A549 treated with Mapracorat at 1 μM for 4 hours (cell line): ENCODE measurements around the gene OGFOD3. TPM values are rescaled to one million over a fixed set of nuclear protein-coding genes. Genes with fewer than 3 reads are reported as not detected.

Experiments
- total RNA-seq: library from RNA; stranded (reverse); fragments of 200-300 nt; extraction: Qiagen RNA extraction; gene quantifications from 5 replicates; pipeline ENCODE4 v1.2.3, GENCODE V29; 2022

OGFOD3 gene, protein sequence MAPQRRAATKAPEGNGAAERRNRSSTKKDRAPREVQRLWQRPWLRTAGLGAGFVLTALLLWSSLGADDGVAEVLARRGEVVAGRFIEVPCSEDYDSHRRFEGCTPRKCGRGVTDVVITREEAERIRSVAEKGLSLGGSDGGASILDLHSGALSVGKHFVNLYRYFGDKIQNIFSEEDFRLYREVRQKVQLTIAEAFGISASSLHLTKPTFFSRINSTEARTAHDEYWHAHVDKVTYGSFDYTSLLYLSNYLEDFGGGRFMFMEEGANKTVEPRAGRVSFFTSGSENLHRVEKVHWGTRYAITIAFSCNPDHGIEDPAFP
- 17.0 to 26.6 TPM (median 23.8 TPM) in 5 replicates for total RNA-seq

DNA sequence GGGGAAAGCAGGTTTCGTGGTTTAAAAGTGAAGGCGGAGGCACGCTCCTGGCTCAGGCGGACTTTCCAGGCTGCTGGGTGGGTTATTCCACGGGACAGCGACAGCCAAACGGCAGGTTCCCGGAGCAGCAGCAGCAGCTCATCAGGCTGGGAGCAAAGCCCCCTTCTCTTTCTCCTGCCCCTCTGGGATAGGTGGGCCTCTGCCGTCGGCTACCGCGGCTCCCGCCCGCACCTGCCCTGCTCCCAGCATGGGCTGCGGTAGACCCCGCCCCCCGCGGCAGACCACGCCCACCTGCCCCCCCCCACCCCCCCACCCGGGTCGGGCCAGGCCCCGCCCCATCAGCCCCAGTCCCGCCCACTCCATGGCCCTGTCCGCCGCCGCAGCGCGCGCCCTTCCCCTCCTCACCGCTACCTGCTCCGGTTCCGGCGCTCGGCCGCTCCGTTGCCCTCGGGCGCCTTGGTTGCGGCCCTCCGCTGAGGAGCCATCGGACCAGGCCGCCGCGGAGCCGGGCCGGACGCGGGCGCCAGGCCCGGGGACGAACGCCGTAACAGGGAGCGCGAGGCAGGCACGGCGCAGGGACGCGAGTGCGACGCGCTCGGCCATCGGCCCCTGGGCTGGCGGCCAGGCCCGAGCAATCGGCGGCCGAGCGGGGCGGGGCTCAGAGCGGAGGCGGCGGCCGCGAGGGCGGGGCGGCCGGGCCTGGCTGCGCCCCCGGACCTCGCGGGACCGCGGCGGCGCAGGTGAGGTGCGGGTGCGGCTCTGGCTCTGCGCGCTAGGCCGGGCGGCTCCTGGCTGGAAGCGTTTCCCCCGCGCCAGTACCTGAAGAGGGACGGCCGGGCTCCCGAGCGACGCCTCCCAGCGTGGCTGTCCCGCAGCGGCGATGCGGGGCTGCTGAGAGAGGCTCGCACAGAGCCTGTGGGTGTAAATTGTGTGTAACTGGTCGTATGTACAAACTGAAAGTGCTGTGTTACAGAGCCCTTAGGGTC lies at the start of gene OGFOD3, which contains the start of gene HEXD:
Gene OGFOD3 (minus strand): TSS at position 586 of the 986 bp plus-strand sequence. CDS start 101 bp downstream, at position 485.
Gene HEXD (plus strand): TSS at position 347 of the 986 bp plus-strand sequence. CDS start 1,453 bp downstream, outside the sequence.

DNA sequence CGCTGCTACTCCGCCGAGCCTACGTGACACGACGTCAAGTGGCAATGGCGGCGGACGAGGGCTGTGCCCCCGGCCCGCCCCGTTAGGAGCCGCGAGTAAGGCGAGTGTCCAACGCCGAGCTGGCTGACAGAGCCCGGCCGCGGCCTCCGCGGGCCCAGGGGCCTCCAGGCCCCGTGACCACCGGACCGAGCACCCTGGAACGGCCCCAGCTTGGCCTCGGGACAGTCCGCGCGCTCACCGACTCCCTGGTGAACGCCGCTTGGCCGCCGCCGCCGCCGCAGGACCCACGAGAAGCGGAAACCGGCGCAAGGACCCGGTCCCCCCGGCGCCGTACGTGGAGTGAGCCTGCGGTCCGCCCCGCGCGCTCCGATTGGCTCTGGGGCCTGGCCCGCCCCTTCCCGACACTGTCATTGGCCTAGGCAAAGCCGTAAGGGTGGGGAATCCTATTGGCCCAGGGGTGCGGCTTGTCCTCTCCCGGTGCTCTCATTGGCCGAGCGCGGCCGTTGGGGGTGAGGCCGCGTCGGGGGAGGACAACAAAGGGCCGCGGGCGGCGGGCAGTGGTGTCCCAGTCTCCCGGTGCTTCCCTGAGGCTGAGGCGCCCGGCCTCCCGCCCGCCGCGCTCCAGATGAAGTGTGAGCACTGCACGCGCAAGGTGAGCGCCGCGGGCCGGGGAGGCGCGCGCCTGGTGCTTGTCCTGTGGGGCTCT lies 39.9 kb upstream of the OGFOD3 start, which contains the start of gene NARF:
Gene NARF (plus strand): TSS at position 563 of the 706 bp plus-strand sequence. CDS start 63 bp downstream, at position 626.

DNA sequence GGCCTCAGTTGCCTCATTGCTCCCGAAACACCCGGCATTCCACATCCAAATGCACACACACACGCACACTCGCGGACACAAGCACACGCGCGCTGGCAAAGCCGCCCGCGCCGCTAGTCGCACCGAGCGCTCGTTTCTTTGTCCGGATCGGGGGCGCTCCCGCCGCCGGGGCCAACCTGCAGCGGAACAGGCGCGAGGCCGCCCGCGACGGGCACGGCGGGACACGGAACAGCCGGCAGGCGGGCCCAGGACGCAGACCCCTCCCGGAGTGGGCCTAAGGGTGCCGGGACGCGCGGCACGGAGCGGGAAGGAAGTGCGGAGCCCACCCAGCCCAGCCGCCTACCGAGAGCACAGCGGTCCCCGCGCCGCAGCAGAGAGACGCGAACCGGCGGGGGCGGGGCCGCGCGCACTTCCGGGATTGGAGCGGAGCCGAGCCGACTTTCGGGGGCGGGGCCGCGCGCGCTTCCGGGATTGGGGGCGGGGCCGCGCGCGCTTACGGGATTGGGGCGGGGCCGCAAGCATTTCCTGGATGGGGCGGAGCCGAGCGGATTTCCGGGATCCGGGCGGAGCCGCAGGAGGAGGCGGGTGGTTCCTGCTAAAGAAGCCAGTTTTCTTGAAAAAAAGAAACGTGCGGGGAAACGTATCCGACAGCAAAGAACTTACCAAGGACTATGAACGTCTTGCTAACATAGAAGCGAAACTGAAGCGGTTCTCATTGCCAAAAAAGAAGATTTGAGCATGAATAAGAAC lies 32.1 kb upstream of the OGFOD3 start, which contains the start of gene CYBC1:
Gene CYBC1 (minus strand): TSS at position 396 of the 750 bp plus-strand sequence. CDS start 1,498 bp downstream, outside the sequence.

DNA sequence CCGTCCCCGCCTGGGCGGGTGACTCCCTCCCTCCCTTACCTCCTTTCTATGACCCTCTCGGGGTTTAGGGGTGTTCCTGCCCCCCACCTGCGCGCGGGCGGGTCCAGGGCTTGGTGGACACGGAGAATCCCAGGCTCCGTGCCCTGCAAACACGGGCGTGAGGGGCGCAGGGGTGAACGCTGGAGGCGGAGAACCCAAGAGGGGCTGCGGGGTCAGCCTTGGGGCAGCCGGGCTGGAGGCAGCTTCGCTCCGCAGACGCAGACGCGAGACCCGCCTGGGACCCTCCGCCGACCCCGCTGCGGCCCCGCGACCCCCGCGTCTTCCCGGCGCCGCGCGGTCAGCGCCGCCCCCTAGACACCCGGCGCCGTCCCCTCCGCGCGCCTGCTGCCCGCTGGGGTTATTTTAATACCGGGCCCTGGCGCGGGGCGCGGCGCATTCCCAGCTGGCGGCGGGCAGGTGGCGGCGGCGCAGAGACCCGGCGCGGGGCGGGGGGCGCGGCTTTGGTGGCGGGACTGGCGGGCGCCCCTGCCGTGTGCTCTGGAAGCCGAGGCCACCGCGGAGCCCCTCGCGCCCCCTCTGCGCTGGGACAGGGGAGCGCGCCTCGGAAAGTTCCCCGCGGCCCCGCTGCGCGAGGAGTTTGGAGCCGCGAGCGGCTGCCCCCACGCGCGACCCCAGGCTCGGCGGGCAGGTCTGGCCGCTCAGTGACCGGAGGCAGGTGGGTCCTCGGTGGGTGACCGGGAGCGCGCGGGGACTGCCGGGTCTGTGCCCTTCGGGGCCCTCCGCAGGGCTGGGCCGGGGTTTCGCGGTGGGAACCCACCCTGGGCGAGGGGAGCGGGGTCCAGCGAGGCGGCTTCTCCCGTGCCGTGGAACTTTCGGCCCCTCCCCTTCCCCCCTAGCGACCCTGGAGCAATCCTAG lies 46.8 kb downstream of the OGFOD3 start, which contains the start of gene UTS2R:
Gene UTS2R (plus strand): TSS at position 433 of the 916 bp plus-strand sequence. CDS start 2,560 bp downstream, outside the sequence.

DNA sequence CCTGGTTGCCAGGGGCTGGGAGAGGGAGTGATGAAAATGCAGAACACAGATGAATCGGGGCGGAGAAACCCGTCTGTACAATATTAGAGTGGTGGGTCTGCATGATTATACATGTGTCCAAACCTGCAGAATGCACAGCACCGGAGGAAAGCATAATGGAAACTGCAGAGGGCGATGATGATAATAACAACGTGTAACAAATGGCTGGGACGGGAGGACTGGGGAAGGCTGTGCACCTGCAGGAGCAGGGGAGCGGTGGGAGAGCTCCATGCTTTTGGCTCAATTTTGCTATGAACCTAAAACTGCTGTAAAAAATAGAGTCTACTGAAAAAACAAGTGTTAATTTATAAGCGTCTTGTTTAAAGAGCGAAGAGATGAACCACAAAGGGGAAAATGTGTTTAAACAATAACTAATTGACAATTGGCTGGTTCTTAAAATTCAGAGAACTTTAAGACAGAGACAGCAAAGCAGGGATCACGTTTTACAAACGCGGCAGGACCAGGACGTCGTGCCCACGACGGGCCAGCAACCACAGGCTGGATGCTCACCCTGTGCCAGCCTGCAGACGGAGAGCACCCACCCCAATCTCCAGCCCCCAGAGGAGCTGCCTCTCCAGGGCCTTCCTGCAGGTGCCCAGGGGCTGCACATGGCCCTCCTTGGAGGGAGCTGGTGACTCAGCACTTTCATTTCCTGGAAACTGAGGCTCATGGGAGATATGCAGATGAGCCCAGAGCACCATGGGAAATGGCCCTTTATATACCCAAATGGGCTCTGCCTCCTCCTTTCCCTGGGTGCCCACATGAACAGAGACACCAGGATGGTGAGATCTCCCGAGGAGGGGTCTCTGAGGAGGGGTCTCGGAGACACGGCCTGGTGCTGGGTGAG lies 59.7 kb downstream of the OGFOD3 start, which contains the start of gene TEX19:
Gene TEX19 (plus strand): TSS at position 783 of the 886 bp plus-strand sequence. CDS start 2,904 bp downstream, outside the sequence.

Other genes with a start within 250 kb of the OGFOD3 start
- gene CCDC57, start 205.7 kb downstream of the OGFOD3 start, total RNA-seq: 22.1 to 34.3 TPM (median 30.0 TPM) in 5 replicates
- gene SLC16A3, start 189.5 kb downstream of the OGFOD3 start, total RNA-seq: 114 to 157 TPM (median 151 TPM) in 5 replicates
- 191 to 231 TPM (median 228 TPM) in 5 replicates for gene CSNK1D, start 144.9 kb downstream of the OGFOD3 start, total RNA-seq
- 0.07 to 0.12 TPM in 2 of 5 replicates, not detected in the others for gene CD7, start 101.0 kb downstream of the OGFOD3 start, total RNA-seq
- gene SECTM1, start 84.8 kb downstream of the OGFOD3 start, total RNA-seq: 1.3 to 2.5 TPM (median 2.0 TPM) in 5 replicates
- 0.26 to 0.51 TPM (median 0.39 TPM) in 5 replicates for gene TEX19, start 59.3 kb downstream of the OGFOD3 start, total RNA-seq
- gene UTS2R, start 46.8 kb downstream of the OGFOD3 start, total RNA-seq: not detected in 5 replicates
- 9.5 to 14.5 TPM (median 13.3 TPM) in 5 replicates for gene HEXD, start 239 bp downstream of the OGFOD3 start, total RNA-seq
- gene CYBC1, start 32.2 kb upstream of the OGFOD3 start, total RNA-seq: 48.8 to 62.6 TPM (median 58.5 TPM) in 5 replicates
- 46.9 to 60.5 TPM (median 55.4 TPM) in 5 replicates for gene NARF, start 40.2 kb upstream of the OGFOD3 start, total RNA-seq
- gene FOXK2, start 101.1 kb upstream of the OGFOD3 start, total RNA-seq: 47.1 to 59.7 TPM (median 55.2 TPM) in 5 replicates
- 89.8 to 96.1 TPM (median 90.7 TPM) in 5 replicates for gene WDR45B, start 229.9 kb upstream of the OGFOD3 start, total RNA-seq